Measurements from ENCODE around the gene DCBLD1. TPM values are rescaled to one million over a fixed set of nuclear protein-coding genes. Genes with fewer than 3 reads are reported as not detected.

DCBLD1 gene
- total and polyA plus RNA-seq, 9 of the 15 experiments (the other 6 are each of a cell fraction or from before 2014, with no cell fraction given), result 0.80 to 8.5 (median 6.8) TPM

GRCh38 chr6:117540670-117541069, 58.2 kb downstream of the DCBLD1 start:
- H3K4me1 ChIP-seq (replicated peaks in 1 of 2; ENCODE audit: control insufficient read depth in 2 of 2, insufficient read depth in 2 of 2, low read length in 2 of 2), result peaks cover 0 to 14% of the 10 kb centered on the region in 2 experiments; a peak in 2 of 5 replicates
- ChIA-PET POLR2A (no interaction called here), CTCF (ENCODE audit: low intra/inter-chr PET ratio) (no interaction called here)
- no peaks in the 10 kb centered on the region for H3K79me2 ChIP-seq (ENCODE audit: control insufficient read depth, insufficient read depth, low read length)
- FAIRE-seq (no peak), DNase-seq (ENCODE audit: extremely low read depth in 1 of 4, low spot score in 3 of 4) (no peak), ATAC-seq (no peak)
- H3K9ac ChIP-seq (ENCODE audit: insufficient read depth in 1 of 2, low read depth in 2 of 2, low read length in 2 of 2), result no peak overlapping the region
- in situ Hi-C loops (cut with MboI), result no loop called here
- H3K9me1 ChIP-seq (ENCODE audit: control insufficient read depth, insufficient read depth, low read length), result no peaks in the 10 kb centered on the region
- intact Hi-C loops (cut with micrococcal nuclease), result no loop called here
- no peaks in the 10 kb centered on the region for H3K27me3 ChIP-seq (ENCODE audit: control insufficient read depth in 2 of 2, insufficient read depth in 2 of 2, low read length in 2 of 2)
- no peak overlapping the region for H2AFZ ChIP-seq (ENCODE audit: low read depth, low read length)
- whole genome bisulfite sequencing (ENCODE audit: insufficient coverage, low coverage, missing lambda C conversion rate), result 82% methylated on average over 8 of the region's 8 CpGs
- no peaks in the 10 kb centered on the region for H3K9me3 ChIP-seq (replicated peaks; ENCODE audit: control insufficient read depth, insufficient read depth, low read depth, low read length)
- peaks cover 8% of the 10 kb centered on the region; the same call in 2 of the 3 replicates for H3K36me3 ChIP-seq (ENCODE audit: control insufficient read depth, insufficient read depth, low read length)
- TF ChIP-seq OTX1 (CRISPR knock-in tag; IDR thresholded peaks at IDR 0.05) (no peak), HOXB6 (CRISPR knock-in tag; IDR thresholded peaks at IDR 0.05; ENCODE audit: borderline replicate concordance) (no peak)
- H3K4me3 ChIP-seq, result no peak overlapping the region
- no peaks in the 10 kb centered on the region for H4K20me1 ChIP-seq (replicated peaks; ENCODE audit: control insufficient read depth, insufficient read depth, low read length)
- no peak overlapping the region for H3K4me2 ChIP-seq (ENCODE audit: insufficient read depth, low read length)
- no TSS peak for BruUV-seq (replicated peaks)
- H3K27ac ChIP-seq (ENCODE audit: extremely low read depth, low read depth, low read length), result no peak overlapping the region

GRCh38 chr6:117542493-117542892, 60.0 kb downstream of the DCBLD1 start:
- CTCF ChIA-PET (ENCODE audit: low intra/inter-chr PET ratio), result no interaction called here
- H3K36me3 ChIP-seq (ENCODE audit: control insufficient read depth, insufficient read depth, low read length), result peaks cover 19% of the 10 kb centered on the region; the same call in 2 of the 3 replicates

More at GRCh38 chr6:117542493-117542892, 60.0 kb downstream of the DCBLD1 start:
- Histone ChIP-seq H3K9me3 (replicated peaks; ENCODE audit: control insufficient read depth, insufficient read depth, low read depth, low read length) (no peaks in the 10 kb centered on the region), H3K4me2 (ENCODE audit: insufficient read depth, low read length) (no peak overlapping the region), H3K9ac (ENCODE audit: insufficient read depth in 1 of 2, low read depth in 2 of 2, low read length in 2 of 2) (no peak overlapping the region), H3K4me3 (no peak overlapping the region), H3K4me1 (replicated peaks in 1 of 2; ENCODE audit: control insufficient read depth in 2 of 2, insufficient read depth in 2 of 2, low read length in 2 of 2) (peaks cover 0 to 6% of the 10 kb centered on the region in 2 experiments; a peak in 2 of 5 replicates), H3K27me3 (ENCODE audit: control insufficient read depth in 2 of 2, insufficient read depth in 2 of 2, low read length in 2 of 2) (no peaks in the 10 kb centered on the region), H3K79me2 (ENCODE audit: control insufficient read depth, insufficient read depth, low read length) (no peaks in the 10 kb centered on the region), H3K9me1 (ENCODE audit: control insufficient read depth, insufficient read depth, low read length) (no peaks in the 10 kb centered on the region), H4K20me1 (replicated peaks; ENCODE audit: control insufficient read depth, insufficient read depth, low read length) (no peaks in the 10 kb centered on the region), H2AFZ (ENCODE audit: low read depth, low read length) (no peak overlapping the region), H3K27ac (ENCODE audit: extremely low read depth, low read depth, low read length) (no peak overlapping the region)
- no peak for TF ChIP-seq SRSF1 (IDR thresholded peaks at IDR 0.05; ENCODE audit: low read depth, low read length)
- intact Hi-C loops (cut with micrococcal nuclease), result no loop called here
- no peak for DNase-seq (ENCODE audit: extremely low read depth in 1 of 4, low spot score in 3 of 4)
- WGBS (ENCODE audit: insufficient coverage, low coverage, missing lambda C conversion rate), result 82% methylated on average over 3 of the region's 3 CpGs
- no peak for FAIRE-seq
- in situ Hi-C loops (cut with MboI), result no loop called here
- BruUV-seq (replicated peaks), result no TSS peak
- ATAC-seq, result no peak
- POLR2A ChIA-PET, result no interaction called here
